ENCODE measurements around the gene GNAT3. TPM values are rescaled to one million over a fixed set of nuclear protein-coding genes. Genes with fewer than 3 reads are reported as not detected.

The GNAT3 gene
- polyA plus RNA-seq, 1 experiment = not detected

DNA sequence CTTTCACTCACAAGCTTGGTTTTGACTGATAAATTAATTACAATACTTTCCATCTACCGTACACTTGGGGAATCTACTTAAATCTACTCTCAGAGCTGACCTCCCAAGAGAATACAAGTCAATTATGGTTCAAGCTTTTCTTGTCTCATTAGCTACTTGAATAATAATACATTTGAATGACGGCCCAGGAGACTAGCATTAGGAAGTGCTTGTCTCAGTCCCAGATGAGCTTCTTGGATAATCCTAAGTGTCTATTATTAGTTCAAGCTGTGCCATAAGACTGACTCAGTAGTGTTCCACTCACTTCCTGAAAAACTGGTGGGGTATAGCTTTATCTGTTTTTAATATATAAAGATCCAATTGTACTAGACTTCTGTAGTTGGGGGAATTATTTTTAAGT, 100.2 kb downstream of the GNAT3 start:
- H3K4me3 ChIP-seq (ENCODE audit: low read depth, low read length) = no peak overlapping the region
- ChIA-PET POLR2A (no interaction called here), CTCF (interaction anchor here (1.9 kb wide), 1 partner anchor 16 kb away, joined by 4 read pairs; no protein-coding TSS in a partner anchor)
- no peaks in the 10 kb centered on the region for H3K36me3 ChIP-seq (ENCODE audit: control insufficient read depth, insufficient read depth, low read length)
- DNase-seq (ENCODE audit: low read depth) = no peak
- TF ChIP-seq, protein P1, sequence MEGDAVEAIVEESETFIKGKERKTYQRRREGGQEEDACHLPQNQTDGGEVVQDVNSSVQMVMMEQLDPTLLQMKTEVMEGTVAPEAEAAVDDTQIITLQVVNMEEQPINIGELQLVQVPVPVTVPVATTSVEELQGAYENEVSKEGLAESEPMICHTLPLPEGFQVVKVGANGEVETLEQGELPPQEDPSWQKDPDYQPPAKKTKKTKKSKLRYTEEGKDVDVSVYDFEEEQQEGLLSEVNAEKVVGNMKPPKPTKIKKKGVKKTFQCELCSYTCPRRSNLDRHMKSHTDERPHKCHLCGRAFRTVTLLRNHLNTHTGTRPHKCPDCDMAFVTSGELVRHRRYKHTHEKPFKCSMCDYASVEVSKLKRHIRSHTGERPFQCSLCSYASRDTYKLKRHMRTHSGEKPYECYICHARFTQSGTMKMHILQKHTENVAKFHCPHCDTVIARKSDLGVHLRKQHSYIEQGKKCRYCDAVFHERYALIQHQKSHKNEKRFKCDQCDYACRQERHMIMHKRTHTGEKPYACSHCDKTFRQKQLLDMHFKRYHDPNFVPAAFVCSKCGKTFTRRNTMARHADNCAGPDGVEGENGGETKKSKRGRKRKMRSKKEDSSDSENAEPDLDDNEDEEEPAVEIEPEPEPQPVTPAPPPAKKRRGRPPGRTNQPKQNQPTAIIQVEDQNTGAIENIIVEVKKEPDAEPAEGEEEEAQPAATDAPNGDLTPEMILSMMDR (IDR thresholded peaks at IDR 0.05; ENCODE audit: insufficient read depth, low read depth, low read length) = no peak
- no peaks in the 10 kb centered on the region for H3K27me3 ChIP-seq (ENCODE audit: control insufficient read depth, insufficient read depth, low read length)

DNA sequence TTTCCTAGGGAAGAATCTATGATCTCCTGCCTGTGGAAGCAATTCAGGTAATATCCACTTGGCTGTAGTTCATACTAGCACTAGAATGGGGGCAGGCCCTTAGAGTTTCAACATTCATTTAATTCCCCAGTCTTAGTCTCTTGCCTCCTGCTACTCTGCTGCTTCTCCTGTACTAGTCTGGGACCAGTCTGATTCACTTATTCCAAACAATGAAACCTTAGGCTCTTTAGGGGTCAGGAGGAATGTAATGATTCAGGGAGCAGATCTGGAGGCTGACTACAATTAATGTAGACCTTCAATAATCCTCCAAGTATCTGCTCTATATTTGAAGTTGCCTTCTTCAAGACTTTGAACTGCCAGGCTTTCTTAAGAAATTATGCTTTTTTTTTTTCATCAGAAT, 101.8 kb downstream of the GNAT3 start:
- no peaks in the 10 kb centered on the region for H3K36me3 ChIP-seq (ENCODE audit: control insufficient read depth, insufficient read depth, low read length)
- TF ChIP-seq, protein P1 (IDR thresholded peaks at IDR 0.05; ENCODE audit: insufficient read depth, low read depth, low read length) = no peak
- POLR2A ChIA-PET = no interaction called here
- no peak for DNase-seq (ENCODE audit: low read depth)
- H3K4me3 ChIP-seq (ENCODE audit: low read depth, low read length) = no peak overlapping the region
- no peaks in the 10 kb centered on the region for H3K27me3 ChIP-seq (ENCODE audit: control insufficient read depth, insufficient read depth, low read length)
- CTCF ChIA-PET = no interaction called here

Other genes starting within 250 kb of the GNAT3 start
- 0.34 and 1.2 TPM in 2 replicates for gene CD36, start 126.6 kb upstream of the GNAT3 start, polyA plus RNA-seq (2011; rRNA removed)

Measured in BJ (cell line).